NB4 (cell line): ENCODE results near the gene PSMB8.
"Not testable (repeated sequence)": the region's sequence is repeated elsewhere in the genome, so short reads cannot be mapped to it uniquely, and the experiment has no call there.

Source experiments
- DNase-seq: peaks from one replicate; pipeline ENCODE4 v3.0.0; 2010; ENCODE audit warnings: low read depth
- H3K4me3 ChIP-seq: one replicate; pipeline ENCODE4 v1.5.1; 2011; ENCODE audit warnings: mild to moderate bottlenecking, low read depth, low read length, moderate library complexity
- CTCF ChIP-seq: IDR thresholded peaks from one replicate; pipeline ENCODE4 v1.5.1; 2012; ENCODE audit warnings: low read depth, low read length
- MAX ChIP-seq: IDR thresholded peaks from 2 replicates; pipeline ENCODE4 v1.6.1; 2011; ENCODE audit warnings: low read depth, low read length
- MYC ChIP-seq: IDR thresholded peaks from 2 replicates; pipeline ENCODE4 v1.6.1; 2011; ENCODE audit warnings: low read depth, low read length
- POLR2A ChIP-seq: IDR thresholded peaks from 2 replicates; pipeline ENCODE4 v1.6.1; 2011; ENCODE audit warnings: mild to moderate bottlenecking; ENCODE audit not compliant: insufficient read length; ENCODE audit errors: extremely low read depth

Gene PSMB8

DNA sequence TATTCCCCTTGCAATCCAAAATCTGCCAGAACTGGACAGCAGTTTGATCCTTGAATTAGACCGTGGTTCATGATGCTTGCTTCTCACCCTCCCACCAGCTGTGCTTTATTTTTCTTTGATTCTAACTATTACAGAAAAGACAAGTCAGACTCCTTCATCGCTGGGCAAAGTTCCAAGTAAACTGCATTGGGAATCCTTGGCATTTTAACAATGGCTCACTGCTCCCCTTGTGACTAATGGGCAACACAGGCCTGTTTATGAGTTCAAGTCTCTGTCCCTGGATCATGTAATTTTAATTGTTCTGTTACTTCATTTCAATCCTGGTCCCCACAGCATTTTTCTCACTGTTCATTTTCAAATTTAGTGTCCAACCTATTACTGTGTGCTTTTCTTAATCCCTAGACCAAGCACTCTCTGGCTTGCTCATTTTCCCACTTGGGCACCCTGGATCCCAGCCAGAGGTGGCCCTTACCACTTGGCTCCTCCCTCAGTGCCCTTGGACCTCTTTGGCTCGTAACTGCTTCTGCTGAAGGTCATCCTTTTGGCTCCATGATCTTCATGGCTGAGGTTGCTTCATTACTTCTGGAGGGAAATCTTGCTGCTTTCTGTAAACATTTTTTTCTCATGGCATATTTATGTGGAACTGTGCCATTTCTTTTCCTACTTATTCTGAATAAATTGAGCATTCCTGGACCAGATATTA is 43.0 kb upstream of the PSMB8 start:
- TF ChIP-seq CTCF, result no peak
- TF ChIP-seq POLR2A, result no peak
- no peak for TF ChIP-seq MYC
- no peak for DNase-seq

GRCh38 chr6:32885698-32886286 is 41.9 kb upstream of the PSMB8 start:
- TF ChIP-seq CTCF (peak; percentile 14), MYC (no peak), MAX (no peak), POLR2A (no peak)
- DNase-seq, result peak; percentile 82
- H3K4me3 ChIP-seq, result no peak overlapping the region

More for the DNA sequence above, 43.0 kb upstream of the PSMB8 start:
- H3K4me3 ChIP-seq, result no peak overlapping the region

DNA sequence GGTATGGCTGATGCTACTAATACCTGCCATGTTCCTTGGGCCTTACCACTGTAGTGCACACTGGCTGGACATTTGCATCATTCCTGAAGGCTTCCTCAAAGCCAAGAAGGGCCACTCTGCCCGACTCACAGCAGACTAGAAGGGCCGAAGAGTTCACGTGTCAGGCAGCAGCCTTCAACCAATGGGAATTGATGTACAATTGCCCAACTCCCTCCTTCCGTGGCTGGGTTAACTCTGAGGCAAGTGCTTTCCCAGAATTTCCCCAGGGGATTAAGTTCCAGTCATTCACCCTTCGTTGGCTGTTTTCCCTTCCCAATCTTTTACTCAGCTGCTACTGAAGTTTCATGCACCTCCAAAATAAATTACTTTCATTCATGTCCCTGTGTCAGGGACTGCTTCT is 39.9 kb upstream of the PSMB8 start:
- DNase-seq, result peak; percentile 87
- TF ChIP-seq CTCF, result no peak
- H3K4me3 ChIP-seq, result no peak overlapping the region

- H3K4me3 ChIP-seq, result no peak overlapping the region
- DNase-seq, result no peak
- TF ChIP-seq MYC (no peak), POLR2A (no peak), CTCF (no peak), MAX (no peak)
Measured at GRCh38 chr6:32882879-32883250, 39.0 kb upstream of the PSMB8 start.

- not testable (repeated sequence) for DNase-seq, H3K4me3 ChIP-seq
Measured at GRCh38 chr6:32880962-32881361, 37.1 kb upstream of the PSMB8 start.

- TF ChIP-seq POLR2A (no peak), MYC (no peak), CTCF (no peak), MAX (no peak)
- no peak overlapping the region for H3K4me3 ChIP-seq
- no peak for DNase-seq
Measured at GRCh38 chr6:32879691-32880090, 35.8 kb upstream of the PSMB8 start.
